T-helper 2 cell (primary cell): ENCODE results near the gene SERPINE2.

ENCODE experiments used
- DNase-seq, 5 experiments: peaks; one replicate each; pipeline versions ENCODE4 v3.0.0 to v3.0.0-alpha.2; 2012 to 2022

Gene SERPINE2

DNA sequence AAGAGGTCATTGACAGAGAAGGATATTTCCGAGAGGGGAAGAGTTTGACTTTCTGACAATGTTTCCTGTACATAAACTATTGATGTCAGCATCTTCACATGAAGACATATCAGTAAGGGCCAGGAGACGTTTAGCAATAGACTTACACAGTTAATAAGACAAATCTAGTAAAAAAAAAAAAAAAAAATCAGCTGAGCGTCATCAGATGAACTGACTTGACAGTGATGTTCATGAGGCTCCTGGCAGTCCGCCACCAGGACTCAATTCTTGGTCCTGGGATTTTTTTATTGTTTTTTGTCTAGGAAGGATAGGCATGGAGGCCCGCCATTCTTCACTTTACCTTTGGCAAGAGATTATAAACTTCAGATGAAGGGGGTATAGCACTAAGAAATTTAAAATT lies 67.4 kb downstream of the SERPINE2 start:
- DNase-seq = no peak

DNA sequence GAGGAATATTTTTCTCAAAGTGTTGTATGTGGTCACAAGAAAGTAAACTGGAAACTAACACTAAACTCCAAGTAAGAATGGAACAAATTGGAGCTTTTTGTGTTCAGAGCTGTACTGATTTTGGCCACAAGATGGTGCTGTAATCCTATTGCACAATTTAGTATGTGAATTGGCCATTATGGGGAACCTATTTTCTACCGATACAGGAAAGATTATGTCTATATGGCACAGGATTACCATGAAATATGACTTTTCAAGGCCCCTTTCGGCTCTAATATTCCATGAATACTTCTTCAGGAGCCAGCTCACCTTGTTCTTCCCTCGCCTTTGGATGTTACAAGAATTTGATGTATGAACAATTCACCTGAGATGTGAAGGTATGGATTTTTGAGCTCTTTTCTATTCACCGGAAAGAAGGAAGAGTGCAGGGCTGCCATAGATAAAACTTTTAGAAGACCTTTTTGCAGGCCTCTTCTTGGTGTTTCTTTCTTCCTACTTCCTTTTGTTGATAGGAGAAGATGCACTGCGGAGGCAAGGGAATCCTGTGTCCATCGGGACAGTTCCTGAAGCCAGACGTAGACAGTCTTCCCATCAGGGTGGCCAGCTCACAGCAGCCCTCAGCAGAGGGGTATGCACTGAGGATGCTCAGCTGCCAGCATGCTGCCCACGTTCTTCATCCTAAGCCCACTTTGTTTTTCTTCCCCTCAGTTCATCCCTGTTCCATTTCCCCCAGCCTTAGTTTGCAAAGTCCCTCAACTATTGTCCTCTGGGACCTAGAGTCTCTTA lies 68.5 kb downstream of the SERPINE2 start:
- peak in 3 of 5 experiments; percentile 5 to 59 (median 20) for DNase-seq

DNA sequence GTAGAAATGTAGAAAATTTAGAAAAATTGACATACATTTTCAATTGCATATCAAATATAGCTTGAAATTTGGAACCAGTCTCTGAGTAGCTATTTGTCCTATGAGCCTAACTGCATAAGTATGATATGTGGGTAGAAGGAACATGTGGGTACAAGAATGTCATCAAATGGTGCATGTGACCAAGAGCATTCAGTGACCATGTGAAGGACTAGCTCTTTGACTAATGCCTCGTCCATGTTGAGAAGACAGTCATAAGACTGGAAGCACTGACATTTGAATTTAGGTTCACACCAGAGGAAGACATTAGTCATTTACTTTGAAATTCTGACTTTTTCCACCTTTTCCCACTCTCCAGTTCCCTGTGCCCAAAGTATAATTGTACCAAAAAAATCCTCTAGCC lies 69.2 kb downstream of the SERPINE2 start:
- no peak for DNase-seq

DNA sequence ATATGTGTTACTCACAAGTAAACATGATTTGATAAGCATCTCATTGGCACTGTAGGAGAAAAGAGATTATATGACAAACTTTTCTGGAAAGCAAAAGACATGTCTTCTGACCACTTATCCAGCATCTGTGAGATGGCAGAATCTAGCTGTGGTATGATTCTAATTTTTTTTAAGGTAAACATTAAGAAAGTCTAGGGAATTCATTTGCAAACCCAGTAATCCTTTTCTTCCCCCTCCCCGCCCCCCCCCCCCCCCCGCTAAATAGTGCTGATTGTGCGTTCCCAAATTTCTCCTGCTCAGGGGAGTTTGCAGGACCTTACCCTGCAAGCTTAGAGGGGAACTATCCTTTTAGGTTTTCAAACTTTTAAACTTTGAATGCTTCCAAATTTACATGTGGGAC lies 69.8 kb downstream of the SERPINE2 start:
- no peak for DNase-seq

DNA sequence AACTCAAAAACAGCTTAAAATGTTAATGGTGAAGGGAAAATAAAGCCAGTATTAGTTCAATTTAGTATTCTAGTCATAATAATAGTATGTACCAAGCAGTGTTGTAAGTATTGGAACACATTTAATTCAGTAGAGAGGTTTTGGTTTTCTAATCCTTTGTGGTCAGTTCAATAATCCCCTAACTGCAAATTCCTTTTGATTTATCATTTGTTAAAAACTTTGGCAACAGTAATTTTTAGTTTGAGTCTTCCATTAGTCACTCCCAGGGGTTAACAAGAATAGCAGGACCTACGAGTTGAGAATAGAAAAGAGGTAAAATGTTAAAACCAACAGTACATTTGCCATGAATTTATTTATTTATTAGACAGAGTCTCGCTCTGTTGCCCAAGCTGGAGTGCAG lies 71.1 kb downstream of the SERPINE2 start:
- DNase-seq = no peak

DNA sequence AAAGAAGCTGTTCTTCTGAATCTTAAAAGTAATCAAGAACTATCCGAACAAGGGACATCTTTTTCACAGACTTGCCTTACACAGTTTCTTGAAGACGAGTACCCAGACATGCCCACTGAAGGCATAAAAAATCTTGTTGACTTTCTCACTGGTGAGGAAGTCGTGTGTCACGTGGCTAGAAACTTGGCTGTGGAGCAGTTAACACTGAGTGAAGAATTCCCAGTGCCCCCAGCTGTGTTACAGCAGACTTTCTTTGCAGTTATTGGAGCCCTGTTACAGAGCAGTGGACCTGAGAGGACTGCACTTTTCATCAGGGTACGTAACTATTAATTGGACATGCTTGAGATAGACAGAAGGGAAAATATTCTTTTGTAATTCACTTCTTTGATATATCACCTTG lies 79.4 kb downstream of the SERPINE2 start:
- no peak for DNase-seq

DNA sequence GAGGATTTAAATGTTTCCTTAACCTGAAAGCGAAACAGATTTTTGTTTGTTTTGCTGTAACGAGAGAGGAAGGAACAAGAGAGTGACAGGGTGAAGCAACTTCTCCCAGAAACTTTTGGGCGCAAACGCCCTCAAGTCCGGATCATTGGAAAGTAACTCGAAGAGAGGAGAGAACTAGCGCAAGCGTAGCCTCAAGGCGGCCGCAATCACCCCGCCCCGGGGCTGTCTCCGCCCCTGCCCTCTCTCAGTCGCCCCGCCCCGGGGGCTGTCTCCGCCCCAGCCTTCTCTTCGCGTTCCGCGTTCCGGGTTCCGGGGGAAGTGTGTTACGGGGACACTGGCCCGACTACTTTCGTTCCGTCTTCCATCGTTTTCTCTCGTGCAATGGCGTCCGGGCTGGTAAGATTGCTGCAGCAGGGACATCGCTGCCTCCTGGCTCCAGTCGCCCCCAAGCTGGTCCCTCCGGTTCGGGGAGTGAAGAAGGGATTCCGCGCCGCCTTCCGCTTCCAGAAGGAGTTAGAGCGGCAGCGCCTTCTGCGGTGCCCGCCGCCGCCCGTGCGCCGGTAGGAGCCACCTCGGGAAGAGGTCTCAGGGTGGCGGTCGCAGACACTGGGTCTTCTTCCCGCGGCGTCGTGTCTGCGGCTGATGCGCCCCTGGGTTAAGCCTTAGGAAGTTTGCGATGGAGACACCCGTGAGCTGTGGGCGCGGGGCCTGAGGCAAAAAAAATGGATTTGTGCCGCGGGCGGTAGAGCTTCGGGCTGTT lies 81.8 kb downstream of the SERPINE2 start, which contains the start of gene MRPL44:
Gene MRPL44 (plus strand): TSS at position 372 of the 760 bp plus-strand sequence. CDS start 10 bp downstream, at position 382.
- peak; percentile 90 to 95 (median 94) for DNase-seq

DNA sequence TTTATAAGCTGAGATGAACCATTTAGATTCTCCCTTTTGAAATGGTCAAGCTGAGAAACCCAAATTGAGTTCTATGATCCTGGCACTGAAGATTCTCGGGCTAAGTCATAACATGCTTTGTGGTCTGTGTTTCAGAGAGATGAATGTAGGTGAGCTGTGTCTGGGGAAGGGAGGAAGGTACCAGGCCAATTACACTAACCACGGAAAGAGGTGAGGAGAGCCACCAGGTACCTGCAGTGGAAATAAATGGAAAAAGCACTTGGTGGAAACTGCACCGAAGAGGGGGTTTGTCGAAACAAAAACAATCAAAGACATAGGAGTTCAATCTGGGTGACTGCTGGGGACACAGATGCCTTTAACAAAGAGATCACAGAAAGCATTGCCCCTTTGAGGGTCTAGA lies 82.8 kb downstream of the SERPINE2 start:
- peak in 1 of 5 experiments; percentile 55 for DNase-seq

DNA sequence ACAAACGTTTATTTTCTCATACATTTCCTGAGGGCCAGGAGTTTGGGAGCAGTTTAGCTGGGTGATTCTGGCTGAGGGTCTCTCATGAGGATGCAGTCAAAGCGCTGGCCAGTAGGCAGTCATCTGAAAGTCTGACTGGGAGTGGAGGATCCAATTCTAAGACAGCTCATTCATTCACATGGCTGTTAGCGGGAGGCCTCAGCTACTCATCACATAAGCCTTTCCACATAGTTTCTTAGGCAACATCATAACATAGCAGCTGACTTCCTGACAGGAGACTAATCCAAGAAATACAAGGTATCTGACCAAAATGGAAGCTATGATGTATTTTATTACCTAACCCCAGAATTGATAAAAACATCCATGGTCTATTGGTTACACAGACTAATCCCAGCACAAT lies 84.7 kb downstream of the SERPINE2 start:
- DNase-seq = no peak

DNA sequence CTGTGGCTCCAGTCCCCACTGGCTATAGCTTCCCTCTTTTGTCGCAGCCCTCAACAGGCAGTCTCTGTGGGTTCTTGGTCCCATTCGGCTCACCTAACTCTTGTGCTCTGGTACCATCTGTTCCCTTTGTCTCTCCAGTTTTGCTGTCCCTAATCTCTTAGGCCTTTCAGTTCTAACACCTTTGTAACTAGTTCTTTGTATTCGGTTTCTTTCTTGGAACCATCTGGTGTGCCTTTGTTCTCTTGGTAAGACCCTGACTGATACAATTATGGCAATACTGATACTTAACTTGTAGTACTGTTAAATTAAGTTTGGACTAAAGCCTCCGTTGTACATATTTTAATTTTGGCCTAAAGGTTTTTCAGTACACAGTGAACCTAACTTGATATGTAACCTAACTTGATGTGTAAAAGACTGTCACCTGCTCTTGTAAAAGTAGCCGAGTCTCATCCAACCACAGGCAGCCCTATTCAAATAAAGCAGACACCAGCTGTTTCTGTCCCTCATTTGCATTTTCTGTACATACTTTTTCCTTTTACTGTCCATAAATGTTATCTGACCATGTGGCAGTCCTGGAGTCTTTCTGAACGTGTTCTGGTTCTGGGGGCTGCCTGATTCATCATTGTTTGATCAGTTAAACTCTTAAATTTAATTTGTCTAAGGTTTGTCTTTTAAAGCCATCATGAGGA lies 86.7 kb downstream of the SERPINE2 start:
- DNase-seq = no peak

DNA sequence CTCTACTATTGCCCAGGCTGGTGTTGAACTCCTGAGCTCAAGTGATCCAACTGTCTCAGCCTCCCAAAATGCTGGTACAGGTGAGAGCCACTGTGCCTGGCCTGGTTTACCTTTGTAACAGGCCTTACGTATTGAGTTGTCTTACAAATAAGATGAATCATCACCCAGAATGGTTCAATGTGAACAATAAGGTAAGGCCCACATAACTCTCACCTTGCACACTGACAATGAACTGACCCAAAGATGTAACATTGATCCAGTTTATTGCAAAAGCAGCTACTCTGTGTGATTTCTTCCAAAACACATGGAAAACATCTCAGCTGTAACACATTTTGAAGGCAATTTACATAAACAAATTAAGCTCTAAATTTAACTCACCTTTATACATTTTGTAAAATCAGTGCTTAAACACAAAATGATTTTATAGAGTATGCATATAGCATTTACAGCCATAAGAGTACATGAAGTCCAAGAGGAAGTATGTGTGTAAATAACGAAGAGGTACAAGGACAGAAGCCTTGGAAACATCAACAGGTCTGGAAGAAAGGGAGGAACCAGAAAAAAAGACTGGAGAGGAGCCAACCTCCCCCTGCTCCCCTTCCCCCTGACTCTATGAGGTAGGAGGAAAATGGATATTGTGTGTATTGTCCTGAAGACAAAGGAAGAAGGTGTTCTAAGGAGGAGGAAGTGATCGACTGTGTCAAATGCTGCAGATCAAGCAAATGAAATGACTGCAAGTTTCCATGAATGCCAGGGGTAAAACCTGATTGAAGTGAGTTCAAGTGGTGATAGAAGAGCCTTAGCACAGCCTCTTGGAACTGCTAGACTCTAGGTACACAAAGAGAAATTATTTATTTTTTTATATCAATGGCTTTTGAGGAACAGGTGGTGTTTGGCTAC lies 88.4 kb downstream of the SERPINE2 start:
- no peak for DNase-seq

DNA sequence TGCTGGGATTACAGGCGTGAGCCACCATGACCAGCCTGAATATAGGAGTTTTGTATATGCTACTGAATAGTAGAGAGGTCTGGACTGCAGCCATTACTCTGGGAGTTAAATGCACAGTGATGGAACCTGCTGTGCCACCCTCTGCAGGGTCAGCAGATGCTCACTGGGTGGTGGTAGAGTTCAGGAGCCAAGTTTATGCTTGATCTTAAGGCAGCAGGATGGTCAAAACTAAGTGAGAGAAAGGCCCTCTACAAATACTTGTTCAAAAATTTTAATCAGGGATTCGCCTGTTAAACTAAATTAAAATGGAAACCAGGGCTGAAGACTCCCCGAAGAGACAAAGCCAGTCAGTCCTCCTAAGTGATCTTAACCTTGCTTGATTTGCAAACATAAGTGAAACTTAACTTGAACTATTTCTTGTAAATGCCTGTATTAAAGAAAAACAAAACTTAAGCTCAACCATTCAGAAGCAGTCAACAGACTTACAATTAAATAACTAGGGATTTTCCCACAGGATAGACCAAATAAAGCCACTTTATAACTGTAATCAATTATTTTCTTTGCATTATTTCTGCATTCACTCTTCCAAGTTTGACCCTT lies 89.7 kb downstream of the SERPINE2 start:
- no peak for DNase-seq

DNA sequence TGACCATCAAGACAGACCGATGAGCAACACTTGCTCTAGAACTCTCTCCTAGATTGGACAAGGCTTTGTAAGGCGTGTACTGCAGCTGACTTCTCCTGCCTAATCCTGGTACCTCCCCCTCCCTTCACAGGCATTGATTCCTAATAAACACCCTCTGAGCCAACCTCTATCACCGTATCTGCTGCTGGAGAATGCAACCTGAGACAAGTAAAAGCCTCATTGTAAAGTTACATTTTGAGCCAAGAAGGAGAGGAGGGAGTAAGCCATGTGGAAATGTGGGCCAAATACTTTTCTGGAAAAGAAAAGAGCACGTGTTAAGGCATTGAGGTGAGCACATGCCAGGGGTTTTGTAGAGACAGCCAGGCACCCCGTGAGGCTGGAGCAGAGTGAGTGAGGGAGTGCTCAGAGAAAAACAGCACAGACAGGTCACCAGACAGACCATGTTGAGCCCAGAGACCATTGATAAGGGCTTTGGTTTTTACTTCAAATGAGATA lies 91.3 kb downstream of the SERPINE2 start:
- DNase-seq = no peak

DNA sequence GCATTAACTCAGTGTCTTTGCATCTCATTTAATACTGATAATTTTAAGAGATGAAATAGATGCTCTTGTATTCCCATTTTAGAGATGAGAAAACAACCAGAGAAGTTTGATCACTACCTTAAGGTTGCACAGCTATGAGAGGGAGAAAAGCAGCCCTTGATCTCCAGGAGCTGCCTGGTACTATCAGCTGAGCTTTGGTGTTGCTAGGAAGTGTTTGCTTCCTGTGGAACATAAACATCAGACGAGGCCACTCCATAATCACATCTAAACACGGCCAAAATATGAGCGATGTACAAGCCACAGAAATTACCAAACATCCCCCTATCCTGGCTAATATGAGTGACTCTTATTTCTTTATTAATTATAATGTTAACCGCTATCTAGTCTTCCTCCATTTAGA lies 93.3 kb downstream of the SERPINE2 start:
- peak in 1 of 5 experiments; percentile 27 for DNase-seq

DNA sequence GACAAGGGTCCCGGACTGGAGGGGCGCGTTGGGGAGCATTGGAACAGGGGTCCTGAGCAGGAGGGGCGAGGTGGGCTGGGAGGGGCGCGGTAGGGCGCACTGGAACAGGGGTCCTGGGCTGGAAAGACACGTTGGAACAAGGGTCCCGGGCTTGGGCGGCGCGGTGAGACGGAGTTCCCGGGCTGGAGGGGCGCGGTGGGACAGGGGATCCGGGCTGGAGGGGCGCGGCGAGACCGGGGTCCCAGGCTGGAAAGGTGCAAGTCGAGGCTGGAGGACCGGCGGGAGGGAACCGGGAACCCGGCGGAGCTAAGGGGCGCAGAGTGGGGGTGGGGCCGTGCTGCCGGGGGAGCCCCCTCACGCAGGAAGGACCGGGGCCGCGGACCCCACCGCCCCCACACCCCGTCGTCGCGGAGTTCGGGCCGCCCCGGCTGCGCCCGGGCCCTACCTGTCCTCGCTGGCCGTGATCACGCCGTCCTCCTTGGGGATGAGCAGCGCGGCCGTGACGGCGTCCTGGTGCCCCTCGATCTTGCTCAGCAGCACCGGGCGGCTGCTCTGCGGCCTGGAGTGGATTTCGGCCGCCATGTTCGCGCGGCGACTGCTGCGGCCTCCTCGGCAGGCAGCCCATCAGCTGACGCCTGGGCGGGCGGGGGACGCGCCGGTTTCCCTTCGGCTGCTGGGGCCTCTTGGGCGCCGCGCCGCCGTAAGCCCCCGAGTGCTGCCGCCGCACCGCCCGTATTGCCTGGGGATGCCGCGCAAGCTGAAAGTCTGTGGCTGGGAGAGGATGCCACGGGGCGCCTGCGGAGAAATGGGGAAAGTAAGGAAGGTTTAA lies 94.2 kb downstream of the SERPINE2 start, which contains the start of gene WDFY1:
Gene WDFY1 (minus strand): TSS at position 633 of the 829 bp plus-strand sequence. CDS start 51 bp downstream, at position 582.
- DNase-seq = peak; percentile 48 to 93 (median 68)

DNA sequence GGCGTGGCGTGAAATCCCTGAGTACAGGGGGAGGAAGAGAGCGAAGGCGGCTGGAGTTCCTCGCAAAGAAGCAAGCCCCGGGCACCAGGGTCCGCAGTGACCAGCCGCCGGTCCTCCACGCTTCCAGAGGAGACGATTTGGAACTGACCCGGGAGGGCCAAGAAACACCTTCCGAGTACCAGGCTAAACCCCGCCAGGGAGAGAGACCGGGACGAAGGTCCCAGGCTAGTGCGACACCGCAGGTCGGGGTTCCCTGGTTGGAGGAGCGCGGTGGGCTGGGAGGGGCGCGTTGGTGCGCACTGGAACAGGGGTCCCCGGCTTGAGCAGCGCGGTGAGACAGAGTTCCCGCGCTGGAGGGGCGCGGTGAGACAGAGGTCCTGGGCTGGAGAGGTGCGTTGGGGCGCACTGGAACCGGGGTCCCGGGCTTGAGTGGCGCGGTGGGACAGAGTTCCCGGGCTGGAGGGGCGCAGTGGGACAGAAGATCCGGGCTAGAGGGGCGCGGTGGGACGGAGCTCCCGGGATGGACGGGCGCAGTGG lies 94.9 kb downstream of the SERPINE2 start:
- DNase-seq = peak in 2 of 5 experiments; percentile 18 to 27

DNA sequence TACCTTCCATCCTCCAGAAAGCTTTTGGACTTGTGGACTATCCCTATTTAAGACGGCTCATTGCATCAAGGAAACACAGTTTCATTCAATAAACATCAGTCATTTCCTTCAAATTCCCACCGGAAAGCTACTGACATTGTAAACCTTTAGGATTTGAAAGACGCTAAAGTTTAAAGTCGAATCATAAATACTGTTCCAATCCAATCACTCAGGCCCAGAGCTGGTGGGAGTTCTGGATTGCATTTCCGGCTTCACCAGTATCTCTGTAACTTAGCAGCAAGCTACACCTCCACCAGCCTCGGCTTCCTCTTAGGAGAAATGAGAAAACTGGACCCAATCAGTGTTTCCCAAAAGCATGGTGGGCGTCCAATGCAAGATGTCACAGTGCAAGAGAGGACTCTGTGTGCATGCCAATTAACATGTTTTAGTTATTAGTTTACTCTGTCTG lies 95.5 kb downstream of the SERPINE2 start:
- DNase-seq = no peak

DNA sequence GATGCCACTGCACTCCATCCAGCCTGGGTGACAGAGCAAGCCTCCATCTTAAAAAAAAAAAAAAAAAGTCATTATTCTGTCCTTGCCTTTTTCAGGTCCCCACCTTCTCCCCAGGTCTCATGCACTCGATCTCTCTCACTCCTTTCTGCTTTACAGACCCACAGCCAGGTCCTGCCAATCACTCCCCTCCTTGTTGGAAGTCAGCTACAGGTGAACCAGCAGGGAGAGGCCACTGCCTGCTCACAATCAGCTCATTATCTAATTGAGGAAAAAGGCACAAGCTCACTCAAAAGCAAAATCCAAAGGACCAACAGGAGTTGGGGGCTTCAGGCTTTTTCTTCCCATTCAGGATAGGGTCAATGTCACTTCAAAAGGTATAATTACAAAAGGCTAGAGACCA lies 96.0 kb downstream of the SERPINE2 start:
- no peak for DNase-seq

DNA sequence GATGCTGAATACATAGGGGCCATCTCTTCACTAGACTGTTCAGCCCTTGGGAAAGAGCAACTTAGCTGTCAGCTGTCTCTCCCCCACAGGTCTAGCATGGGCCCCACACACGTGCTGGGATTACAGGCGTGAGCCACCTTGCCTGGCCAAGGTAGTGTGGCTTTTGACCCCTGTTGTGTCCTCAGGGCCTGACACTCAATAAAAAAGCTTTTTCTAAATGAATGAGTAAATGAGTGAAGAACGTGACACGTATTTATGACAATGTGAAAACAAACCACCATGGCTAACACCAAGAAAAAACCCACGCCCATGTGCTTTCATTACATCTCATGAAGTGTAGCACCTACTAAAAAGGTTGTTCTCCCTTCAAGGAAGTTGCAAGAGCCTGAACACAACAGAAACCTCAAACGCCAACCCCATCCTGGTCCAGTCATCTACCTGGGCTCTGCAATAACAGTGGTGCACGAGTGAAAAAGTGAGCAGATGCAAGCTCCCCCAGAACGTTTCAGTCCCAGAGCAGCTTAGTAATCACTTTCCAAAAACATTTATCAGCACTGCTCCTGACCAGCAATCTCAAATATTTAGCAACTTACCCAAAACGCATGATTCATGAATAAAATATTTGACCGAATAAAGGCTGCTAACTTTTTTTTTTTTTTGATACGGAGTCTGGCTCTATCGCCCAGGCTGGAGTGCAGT lies 97.4 kb downstream of the SERPINE2 start:
- peak in 3 of 5 experiments; percentile 59 to 94 (median 74) for DNase-seq
